IPS DF 19.7 (cell line): Measurements from ENCODE around the gene CDK11B.
A peak's percentile ranks its signal among the peaks of the same experiment; 100 is the strongest.
"Not testable (repeated sequence)": the region's sequence is repeated elsewhere in the genome, so short reads cannot be mapped to it uniquely, and the experiment has no call there.

Experiments
- DNase-seq: peaks from one replicate; pipeline ENCODE4 v3.0.0-alpha.2; 2013; ENCODE audit warnings: low read depth, low spot score

CDK11B gene

DNA sequence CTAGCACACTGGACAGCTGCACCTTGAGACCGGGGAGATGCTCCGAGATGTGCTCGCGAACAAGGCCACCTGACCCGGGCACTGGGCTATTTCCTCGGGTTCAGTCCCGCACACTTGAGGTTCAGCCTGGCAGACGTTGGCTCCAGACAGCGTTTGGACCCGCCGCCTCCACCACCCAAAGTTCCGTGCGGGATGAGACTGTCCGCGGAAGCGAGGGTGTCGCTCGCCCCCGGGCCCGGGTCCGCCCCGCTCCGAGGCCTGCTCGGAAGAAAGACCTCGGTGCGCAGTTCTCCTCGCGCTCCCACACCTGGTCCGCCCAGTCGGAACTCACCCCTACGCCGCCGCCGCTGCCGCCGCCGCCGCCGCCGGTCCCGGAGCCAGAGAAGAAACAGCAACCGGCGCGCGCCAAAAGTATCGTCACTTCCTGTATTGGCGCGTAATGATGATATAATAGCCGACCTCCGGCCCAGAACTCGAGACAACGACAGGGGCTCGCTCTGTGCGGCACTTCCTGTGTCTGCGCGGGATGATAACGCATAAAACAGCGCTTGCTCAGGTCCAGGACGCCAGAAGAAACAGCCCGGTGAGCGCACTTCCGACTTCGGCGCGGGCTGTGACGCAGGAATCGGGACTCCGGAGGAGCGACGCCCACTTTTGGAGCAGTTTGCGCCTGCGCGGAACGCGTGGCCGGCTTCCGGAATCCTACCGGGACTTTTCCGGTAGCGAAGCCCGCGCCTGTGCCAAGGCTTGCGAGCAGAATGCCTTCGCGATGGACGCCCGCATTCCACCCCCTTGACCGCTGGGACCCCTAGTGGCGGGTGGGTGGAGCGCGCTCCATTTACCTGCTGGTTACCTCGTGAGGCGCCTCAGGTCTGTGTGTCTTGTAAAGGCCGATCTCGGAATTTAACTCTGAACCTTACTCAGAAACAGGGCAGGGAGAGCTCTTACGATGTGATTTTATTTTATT, at the start of gene CDK11B:
TSS of gene CDK11B (minus strand) at position 422 of the 967 bp plus-strand sequence. CDS start 1,519 bp downstream, outside the sequence.
- peak; percentile 80 for DNase-seq

GRCh38 chr1:1707897-1708296, 49.1 kb upstream of the CDK11B start:
- DNase-seq, result not testable (repeated sequence)

- not testable (repeated sequence) for DNase-seq
Observed at GRCh38 chr1:1707241-1707640, 48.4 kb upstream of the CDK11B start.

DNA sequence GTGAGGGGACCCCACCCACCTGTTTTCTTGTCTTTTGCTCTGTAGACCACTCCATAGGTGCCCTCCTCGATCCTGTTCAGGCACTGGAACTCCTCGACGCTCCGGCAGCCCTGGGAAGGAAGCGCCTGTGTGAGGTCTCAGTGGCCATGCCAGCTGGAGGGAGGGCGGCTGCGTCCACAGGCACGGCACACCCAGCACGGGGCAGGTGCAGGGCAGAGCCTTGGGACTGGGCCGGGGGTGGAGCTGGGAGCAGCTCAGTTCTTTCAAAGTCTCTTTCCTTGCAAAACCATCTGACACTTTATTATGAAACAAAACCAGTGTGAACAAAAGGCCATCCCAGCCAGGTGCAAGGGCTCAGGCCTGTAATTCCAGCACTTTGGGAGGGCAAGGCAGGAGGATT, 46.8 kb upstream of the CDK11B start:
- not testable (repeated sequence) for DNase-seq

DNA sequence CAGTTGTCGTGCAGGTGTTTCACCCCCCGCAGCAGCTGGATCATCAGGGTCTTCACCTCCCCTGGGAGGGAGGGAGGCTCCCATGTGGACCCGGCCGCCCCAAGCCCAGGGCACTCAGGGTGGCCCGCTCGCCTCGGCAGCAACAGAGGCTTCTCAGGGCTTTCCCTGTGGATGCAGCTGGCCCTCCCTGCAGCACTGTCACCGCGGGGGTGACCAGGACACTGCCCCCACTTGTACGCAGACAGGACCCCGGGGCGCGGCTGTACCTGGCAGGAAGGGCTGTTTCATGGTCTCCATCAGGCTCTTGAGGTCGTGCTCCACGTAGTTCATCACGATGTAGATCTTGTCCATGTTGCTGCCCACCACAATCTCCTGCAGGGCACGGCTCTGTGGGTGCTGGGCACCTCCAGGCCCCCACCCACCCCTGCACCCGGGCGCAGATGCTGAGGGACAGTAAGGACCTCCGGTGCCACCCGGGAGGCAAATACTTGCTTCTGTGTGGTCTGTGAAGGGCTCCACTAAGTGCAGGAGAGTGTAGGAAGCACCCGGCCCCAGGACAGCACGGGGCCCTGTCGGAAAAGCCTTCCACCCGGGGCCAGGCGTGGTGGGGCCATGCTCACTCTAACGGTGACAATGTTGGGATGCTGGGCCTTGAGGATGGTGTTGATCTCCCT, 45.6 kb upstream of the CDK11B start:
- not testable (repeated sequence) for DNase-seq

- DNase-seq, result no peak
Observed at GRCh38 chr1:1703796-1704195, 45.0 kb upstream of the CDK11B start.

DNA sequence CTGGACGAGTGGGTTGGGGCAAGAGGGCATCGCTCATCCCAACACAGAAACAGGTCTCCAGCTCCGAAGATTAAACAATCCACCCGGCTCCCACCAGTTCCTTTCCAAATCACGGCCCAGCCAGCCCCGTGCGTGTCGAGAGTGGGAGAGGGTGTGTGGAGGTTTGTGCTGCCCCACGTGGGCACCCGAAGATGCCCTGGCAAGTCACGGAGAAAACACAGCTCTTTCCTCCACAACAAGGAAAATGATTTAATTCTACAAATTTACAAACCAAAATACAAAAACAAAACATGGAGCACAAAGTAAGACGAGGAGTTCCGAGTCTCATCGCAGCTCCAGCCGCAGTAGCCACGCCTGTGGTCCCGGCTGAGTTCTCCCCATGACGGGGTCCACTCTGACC, 43.7 kb upstream of the CDK11B start:
- DNase-seq, result not testable (repeated sequence)

- DNase-seq, result not testable (repeated sequence)
Observed at GRCh38 chr1:1700557-1700956, 41.8 kb upstream of the CDK11B start.

GRCh38 chr1:1700067-1700466, 41.3 kb upstream of the CDK11B start:
- not testable (repeated sequence) for DNase-seq

- DNase-seq, result not testable (repeated sequence)
Observed at GRCh38 chr1:1699061-1699460, 40.3 kb upstream of the CDK11B start.

DNA sequence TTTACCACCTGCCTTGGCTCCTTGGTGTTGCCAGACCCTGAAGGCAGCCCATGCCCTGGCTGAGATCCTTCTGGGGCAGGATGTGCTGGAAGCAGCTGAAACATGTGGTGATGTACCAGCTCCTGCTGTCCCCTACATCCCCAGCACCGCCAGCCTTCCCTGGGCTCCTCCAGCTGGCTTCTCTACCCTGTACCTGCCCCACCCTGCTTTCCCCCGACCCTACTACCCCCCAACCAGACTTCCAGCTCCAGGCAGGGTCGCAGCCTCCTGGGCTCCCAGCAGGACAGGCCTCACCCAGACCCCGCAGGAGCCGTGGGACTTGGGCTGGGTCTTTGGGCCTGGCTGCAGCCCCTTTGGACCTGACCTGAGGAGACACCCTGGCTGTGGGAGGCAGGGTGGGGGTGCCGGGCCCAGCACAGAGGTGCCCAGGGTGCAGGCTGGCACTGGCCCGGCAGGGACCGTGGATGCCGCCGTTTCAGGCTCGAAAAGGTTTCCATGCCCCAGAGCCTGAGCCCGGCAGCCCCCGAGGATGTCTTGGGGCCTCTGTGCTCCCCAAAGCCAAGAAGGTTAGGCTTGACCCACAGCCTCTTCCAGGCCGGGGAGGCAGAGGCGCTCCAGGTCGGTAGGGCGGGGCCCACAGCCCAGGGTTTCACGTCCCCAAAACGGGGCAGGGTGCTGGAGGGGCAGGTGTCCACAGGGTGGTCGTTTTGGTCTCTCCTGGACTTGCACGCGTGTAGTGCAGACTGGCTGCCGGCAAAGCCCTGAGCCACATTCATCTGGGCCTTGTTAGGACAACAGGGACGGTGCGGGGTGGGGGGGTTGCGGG, 38.8 kb upstream of the CDK11B start:
- DNase-seq, result not testable (repeated sequence)

DNA sequence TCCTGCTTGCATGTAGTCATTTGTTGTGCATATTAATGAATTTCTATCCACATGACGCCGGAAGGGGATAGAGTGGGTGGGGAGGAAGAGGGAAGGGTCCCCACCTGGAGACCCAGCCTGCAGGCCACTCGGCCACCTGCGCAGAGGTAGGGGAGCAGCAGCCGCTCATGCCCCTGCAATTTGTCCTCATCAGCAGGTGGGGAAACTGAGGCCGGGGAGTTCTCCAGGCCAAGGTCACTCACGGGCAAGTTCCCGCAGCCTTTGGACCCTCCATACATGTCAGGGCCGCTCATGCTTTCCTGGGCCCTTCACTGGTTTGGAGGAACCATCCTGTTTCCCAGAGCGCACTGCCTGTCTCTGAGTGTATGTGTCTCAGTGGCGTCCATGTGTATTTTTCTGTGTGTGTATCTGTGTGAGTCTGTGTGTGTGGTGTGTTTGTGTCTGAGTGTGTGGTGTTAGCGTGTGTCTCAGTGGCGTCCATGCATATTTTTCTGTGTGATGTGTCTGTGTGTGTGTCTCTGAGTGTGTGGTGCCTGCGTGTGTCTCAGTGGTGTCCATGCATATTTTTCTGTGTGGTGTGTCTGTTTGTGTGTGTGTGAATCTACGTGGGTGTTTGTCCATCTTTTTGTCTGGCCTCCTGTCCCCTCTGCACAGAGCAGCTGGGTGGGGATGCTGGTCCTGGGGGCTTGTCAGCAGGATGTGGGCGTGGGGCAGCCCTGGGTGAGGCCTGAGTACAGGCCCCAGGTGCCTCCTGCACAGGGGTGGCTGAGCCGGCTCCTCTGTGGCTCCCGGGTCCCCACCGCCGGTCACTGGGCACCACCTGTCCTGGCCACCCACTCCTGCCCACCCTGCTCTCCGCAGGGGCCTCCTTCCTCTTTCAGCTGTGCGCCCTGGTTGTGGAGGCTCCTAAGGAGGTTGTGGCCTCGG, 37.9 kb upstream of the CDK11B start:
- DNase-seq, result not testable (repeated sequence)

- DNase-seq, result not testable (repeated sequence)
Observed at GRCh38 chr1:1692714-1693647, 34.2 kb upstream of the CDK11B start, which contains the start of gene SLC35E2B. TSS of gene SLC35E2B (minus strand) at chr1:1692795. CDS start at chr1:1676699, 16,096 bp downstream.

DNA sequence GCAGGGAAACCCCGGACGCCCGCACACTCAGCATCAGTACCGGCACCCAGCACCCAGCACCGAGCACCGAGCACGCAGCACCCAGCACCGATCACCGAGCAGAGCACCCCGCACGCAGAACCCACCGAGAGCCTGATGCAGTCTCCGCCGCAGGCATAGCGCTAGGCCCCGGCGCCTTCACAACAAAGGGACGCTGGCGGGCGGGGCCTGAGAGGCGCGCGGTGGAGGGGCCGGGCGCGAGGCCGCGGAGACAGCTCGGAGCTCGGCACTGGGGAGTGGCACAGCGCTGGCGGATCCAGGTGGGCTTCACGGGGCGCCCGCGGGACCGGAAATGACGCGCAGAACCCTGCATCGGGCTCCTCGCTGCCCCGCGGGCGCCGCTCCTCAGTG, 33.5 kb upstream of the CDK11B start:
- not testable (repeated sequence) for DNase-seq

DNA sequence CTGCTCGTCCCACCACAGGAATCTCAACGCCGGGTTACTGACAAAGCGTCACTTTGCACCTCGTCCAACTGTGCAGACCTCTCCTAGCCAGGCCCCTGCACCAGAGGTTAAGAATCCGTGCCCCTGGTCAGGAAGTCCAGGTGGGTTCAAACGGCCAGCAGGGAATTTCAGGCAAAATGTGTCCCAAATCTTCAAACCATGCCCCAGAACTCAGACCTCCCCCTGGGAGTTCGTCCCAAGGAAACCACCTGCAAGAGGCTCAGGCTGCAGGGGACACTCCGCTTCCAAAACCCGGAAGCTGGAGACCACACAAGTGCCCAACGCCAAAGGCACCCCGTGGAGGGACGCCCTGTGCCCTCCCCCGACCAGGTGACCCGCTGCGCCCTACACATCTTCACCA, 32.6 kb upstream of the CDK11B start:
- DNase-seq, result not testable (repeated sequence)

GRCh38 chr1:1689526-1689925, 30.7 kb upstream of the CDK11B start:
- DNase-seq, result not testable (repeated sequence)

GRCh38 chr1:1687846-1688245, 29.0 kb upstream of the CDK11B start:
- DNase-seq, result no peak

DNA sequence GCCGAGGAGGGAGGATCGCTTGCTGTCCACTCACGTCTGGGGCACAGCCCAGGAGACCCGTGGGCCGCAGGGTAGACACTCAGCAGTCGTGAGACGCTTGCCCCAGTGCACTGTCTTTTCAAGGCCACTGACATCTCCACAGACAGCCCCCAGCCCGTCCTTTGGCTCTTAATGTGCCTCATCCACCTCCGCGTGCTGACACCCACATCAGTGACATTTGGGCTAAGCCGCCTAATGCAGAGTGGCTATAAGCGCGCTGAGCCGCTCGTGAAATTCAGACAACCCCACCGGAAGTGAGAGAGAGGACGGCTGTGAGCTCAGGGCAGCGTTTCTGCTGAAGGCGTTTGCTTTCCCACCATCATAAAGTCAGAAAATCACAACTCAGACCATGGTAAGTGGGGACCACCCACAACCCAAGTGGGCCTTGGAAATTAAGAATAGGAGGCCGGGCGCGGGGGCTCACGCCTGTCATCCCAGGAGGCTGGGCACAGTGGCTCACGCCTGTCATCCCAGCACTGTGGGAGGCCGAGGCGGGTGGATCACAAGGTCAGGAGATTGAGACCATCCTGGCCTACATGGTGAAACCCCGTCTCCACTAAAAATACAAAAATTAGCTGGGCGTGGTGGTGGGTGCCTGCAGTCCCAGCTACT, 25.4 kb upstream of the CDK11B start:
- DNase-seq, result no peak
